NCI-H146 treated with DMSO at 0.1 percent for 48 hours (cell line): ENCODE results near the gene PARP3.

ENCODE experiments used
- DNase-seq: peaks from one replicate; lab custom pipeline; 2025; ENCODE audit not compliant: unreplicated experiment; lab: John Stamatoyannopoulos, UW

PARP3 gene

GRCh38 chr3:51933471-51934138 is 8.6 kb upstream of the PARP3 start:
- DNase-seq = no peak

- DNase-seq = no peak
These were observed 7.9 kb upstream of the PARP3 start for GRCh38 chr3:51934139-51934850.

- no peak for DNase-seq
These were observed 6.9 kb upstream of the PARP3 start for GRCh38 chr3:51934991-51935885.

- DNase-seq = no peak
These were observed 6.0 kb upstream of the PARP3 start for GRCh38 chr3:51935886-51936755.

- no peak for DNase-seq
These were observed 5.1 kb upstream of the PARP3 start for GRCh38 chr3:51937014-51937413.

- DNase-seq = no peak
These were observed 4.3 kb upstream of the PARP3 start for GRCh38 chr3:51937611-51938450.

- DNase-seq = no peak
These were observed 3.3 kb upstream of the PARP3 start for GRCh38 chr3:51938780-51939425.

GRCh38 chr3:51940648-51941462 is 1.3 kb upstream of the PARP3 start:
- DNase-seq = no peak

GRCh38 chr3:51941463-51941797 is 733 bp upstream of the PARP3 start:
- DNase-seq = no peak

- no peak for DNase-seq
These were observed 664 bp downstream of the PARP3 start for GRCh38 chr3:51942603-51943450.

GRCh38 chr3:51943451-51944391 is 1.6 kb downstream of the PARP3 start:
- no peak for DNase-seq

- no peak for DNase-seq
These were observed 2.4 kb downstream of the PARP3 start for GRCh38 chr3:51944451-51945021.

GRCh38 chr3:51945031-51945840 is 3.1 kb downstream of the PARP3 start:
- DNase-seq = no peak

- DNase-seq = no peak
These were observed 4.0 kb downstream of the PARP3 start for GRCh38 chr3:51945926-51946705.

- DNase-seq = no peak
These were observed 4.6 kb downstream of the PARP3 start for GRCh38 chr3:51946796-51947195.
